ENCODE measurements around the gene PTPN11.
"Not testable (repeated sequence)": the region's sequence is repeated elsewhere in the genome, so short reads cannot be mapped to it uniquely, and the experiment has no call there.

PTPN11 gene

GRCh38 chr12:112401054-112401453, 17.7 kb upstream of the PTPN11 start:
- no peaks in the 10 kb centered on the region for H3K9me3 Mint-ChIP-seq (ENCODE audit: low read depth)
- no peak overlapping the region for H3K27ac Mint-ChIP-seq
- no peaks in the 10 kb centered on the region for H3K27me3 Mint-ChIP-seq
- no peak overlapping the region for H3K4me3 Mint-ChIP-seq
- peaks cover 9% of the 10 kb centered on the region for H3K4me1 Mint-ChIP-seq (ENCODE audit: low read depth)
- peaks cover 3% of the 10 kb centered on the region for H3K36me3 Mint-ChIP-seq

- Mint-ChIP-seq H3K36me3 (peaks cover 4% of the 10 kb centered on the region), H3K4me3 (no peak overlapping the region), H3K27ac (no peak overlapping the region), H3K9me3 (ENCODE audit: low read depth) (no peaks in the 10 kb centered on the region), H3K4me1 (ENCODE audit: low read depth) (peaks cover 17% of the 10 kb centered on the region), H3K27me3 (no peaks in the 10 kb centered on the region)
Observed at GRCh38 chr12:112401903-112402498, 16.7 kb upstream of the PTPN11 start.

- peaks cover 19% of the 10 kb centered on the region for H3K36me3 Mint-ChIP-seq
Observed at GRCh38 chr12:112406519-112407488, 11.9 kb upstream of the PTPN11 start.

GRCh38 chr12:112407683-112408082, 11.1 kb upstream of the PTPN11 start:
- peak overlapping the region; percentile 100 for H3K27ac Mint-ChIP-seq
- peaks cover 39% of the 10 kb centered on the region for H3K4me1 Mint-ChIP-seq (ENCODE audit: low read depth)
- not testable (repeated sequence) for H3K27me3 Mint-ChIP-seq; H3K9me3 Mint-ChIP-seq (ENCODE audit: low read depth)
- H3K4me3 Mint-ChIP-seq: peak overlapping the region; percentile 100
- H3K36me3 Mint-ChIP-seq: peaks cover 19% of the 10 kb centered on the region

More at GRCh38 chr12:112406519-112407488, 11.9 kb upstream of the PTPN11 start:
- peak overlapping the region; percentile 100 for H3K27ac Mint-ChIP-seq
- H3K4me1 Mint-ChIP-seq (ENCODE audit: low read depth): peaks cover 39% of the 10 kb centered on the region
- peak overlapping the region; percentile 100 for H3K4me3 Mint-ChIP-seq
- no peaks in the 10 kb centered on the region for H3K27me3 Mint-ChIP-seq
- no peaks in the 10 kb centered on the region for H3K9me3 Mint-ChIP-seq (ENCODE audit: low read depth)

GRCh38 chr12:112408621-112409020, 10.1 kb upstream of the PTPN11 start:
- Mint-ChIP-seq H3K27me3 (no peaks in the 10 kb centered on the region), H3K4me1 (ENCODE audit: low read depth) (peaks cover 39% of the 10 kb centered on the region), H3K27ac (peak overlapping the region; percentile 100), H3K4me3 (peak overlapping the region; percentile 100), H3K36me3 (peaks cover 19% of the 10 kb centered on the region), H3K9me3 (ENCODE audit: low read depth) (no peaks in the 10 kb centered on the region)

GRCh38 chr12:112409064-112409905, 9.5 kb upstream of the PTPN11 start, which contains the start of gene RPL6:
Gene RPL6 (minus strand): TSS chr12:112409605. CDS start chr12:112408656, 949 bp downstream.
- H3K27ac Mint-ChIP-seq: peak within 1 kb of the TSS; percentile 100
- peaks cover 39% of the 10 kb centered on the region for H3K4me1 Mint-ChIP-seq (ENCODE audit: low read depth)
- peaks cover 19% of the 10 kb centered on the region for H3K36me3 Mint-ChIP-seq
- H3K9me3 Mint-ChIP-seq (ENCODE audit: low read depth): no peaks in the 10 kb centered on the region
- peak within 1 kb of the TSS; percentile 100 for H3K4me3 Mint-ChIP-seq
- H3K27me3 Mint-ChIP-seq: no peaks in the 10 kb centered on the region

GRCh38 chr12:112409906-112410244, 8.9 kb upstream of the PTPN11 start:
- H3K4me3 Mint-ChIP-seq: peak overlapping the region; percentile 100
- no peaks in the 10 kb centered on the region for H3K9me3 Mint-ChIP-seq (ENCODE audit: low read depth)
- H3K27ac Mint-ChIP-seq: peak overlapping the region; percentile 100
- H3K36me3 Mint-ChIP-seq: peaks cover 19% of the 10 kb centered on the region
- no peaks in the 10 kb centered on the region for H3K27me3 Mint-ChIP-seq
- H3K4me1 Mint-ChIP-seq (ENCODE audit: low read depth): peaks cover 37% of the 10 kb centered on the region

GRCh38 chr12:112413855-112414625, 4.7 kb upstream of the PTPN11 start:
- H3K4me3 Mint-ChIP-seq: no peak overlapping the region
- H3K36me3 Mint-ChIP-seq: no peaks in the 10 kb centered on the region
- H3K27ac Mint-ChIP-seq: no peak overlapping the region
- no peaks in the 10 kb centered on the region for H3K9me3 Mint-ChIP-seq (ENCODE audit: low read depth)
- no peaks in the 10 kb centered on the region for H3K27me3 Mint-ChIP-seq
- peaks cover 10% of the 10 kb centered on the region for H3K4me1 Mint-ChIP-seq (ENCODE audit: low read depth)

GRCh38 chr12:112415457-112415856, 3.3 kb upstream of the PTPN11 start:
- not testable (repeated sequence) for H3K27me3 Mint-ChIP-seq; H3K4me3 Mint-ChIP-seq; H3K36me3 Mint-ChIP-seq; H3K9me3 Mint-ChIP-seq (ENCODE audit: low read depth); H3K27ac Mint-ChIP-seq
- H3K4me1 Mint-ChIP-seq (ENCODE audit: low read depth): peaks cover 19% of the 10 kb centered on the region

GRCh38 chr12:112418273-112418607, 507 bp upstream of the PTPN11 start:
- Mint-ChIP-seq H3K27me3 (no peaks in the 10 kb centered on the region), H3K4me3 (peak overlapping the region; percentile 98), H3K4me1 (ENCODE audit: low read depth) (peaks cover 39% of the 10 kb centered on the region), H3K9me3 (ENCODE audit: low read depth) (no peaks in the 10 kb centered on the region), H3K27ac (peak overlapping the region; percentile 96), H3K36me3 (peaks cover 2% of the 10 kb centered on the region)

GRCh38 chr12:112419297-112420133, 768 bp downstream of the PTPN11 start:
- Mint-ChIP-seq H3K4me3 (peak overlapping the region; percentile 92), H3K4me1 (ENCODE audit: low read depth) (peaks cover 47% of the 10 kb centered on the region), H3K9me3 (ENCODE audit: low read depth) (no peaks in the 10 kb centered on the region), H3K27me3 (no peaks in the 10 kb centered on the region), H3K36me3 (peaks cover 2% of the 10 kb centered on the region), H3K27ac (peak overlapping the region; percentile 93)

- Mint-ChIP-seq H3K27ac (peak overlapping the region; percentile 70), H3K36me3 (peaks cover 2% of the 10 kb centered on the region), H3K9me3 (ENCODE audit: low read depth) (no peaks in the 10 kb centered on the region), H3K4me1 (ENCODE audit: low read depth) (peaks cover 50% of the 10 kb centered on the region), H3K4me3 (peak overlapping the region; percentile 92), H3K27me3 (no peaks in the 10 kb centered on the region)
Observed at GRCh38 chr12:112420740-112421139, 2.0 kb downstream of the PTPN11 start.

GRCh38 chr12:112421363-112421762, 2.6 kb downstream of the PTPN11 start:
- Mint-ChIP-seq H3K4me3 (peak overlapping the region; percentile 92), H3K36me3 (peaks cover 2% of the 10 kb centered on the region), H3K27me3 (no peaks in the 10 kb centered on the region), H3K4me1 (ENCODE audit: low read depth) (peaks cover 53% of the 10 kb centered on the region), H3K27ac (no peak overlapping the region), H3K9me3 (ENCODE audit: low read depth) (no peaks in the 10 kb centered on the region)
